ENCODE results near the gene GTF2H4.
A peak's percentile ranks its signal among the peaks of the same experiment; 100 is the strongest.
"Not testable (repeated sequence)": the region's sequence is repeated elsewhere in the genome, so short reads cannot be mapped to it uniquely, and the experiment has no call there.

The GTF2H4 gene

DNA sequence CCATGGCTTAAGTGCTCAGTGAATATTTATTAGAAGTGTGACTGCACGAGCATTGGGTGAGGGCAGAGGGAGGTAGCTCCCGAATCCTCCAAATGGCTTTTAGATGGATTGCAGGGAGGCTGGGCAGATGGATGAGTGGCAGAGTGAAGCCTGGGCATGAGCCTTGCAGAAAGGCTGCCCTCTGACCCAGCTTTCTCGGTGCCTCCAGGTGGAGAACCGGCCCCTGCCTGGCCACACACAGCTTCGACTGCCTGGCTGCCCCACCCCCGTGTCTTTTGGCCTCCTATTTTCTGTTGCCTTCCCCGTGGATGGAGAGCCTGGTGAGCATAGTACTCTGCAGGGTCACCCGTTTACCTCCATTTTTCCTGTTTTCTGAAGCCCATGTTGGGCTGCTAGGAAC lies 9.5 kb downstream of the GTF2H4 start:
- H4K20me1 ChIP-seq: peaks cover 0 to 18% (median 0%) of the 10 kb centered on the region in 11 experiments; a peak in 3 of 22 replicates
- H3K4me2 ChIP-seq: no peak overlapping the region
- peak overlapping the region in 7 of 11 experiments; percentile 4 to 55 (median 16); a peak in 4 of 22 replicates for H3K9ac ChIP-seq
- TF ChIP-seq Cebpa-rat (IDR thresholded peaks at IDR 0.05): no peak
- peaks cover 62 to 79% (median 74%) of the 10 kb centered on the region in 11 experiments for H3K36me3 ChIP-seq
- peaks cover 17 to 26% (median 22%) of the 10 kb centered on the region in 10 experiments for H3K4me1 ChIP-seq
- H3K27me3 ChIP-seq: no peaks in the 10 kb centered on the region
- no peaks in the 10 kb centered on the region for H3K9me3 ChIP-seq (replicated peaks in 1 of 11)
- no peak overlapping the region for H3K4me3 ChIP-seq
- H3K27ac ChIP-seq: no peak overlapping the region

GRCh38 chr6:30918670-30919069 lies 10.7 kb downstream of the GTF2H4 start:
- Histone ChIP-seq H3K27me3 (no peaks in the 10 kb centered on the region), H3K4me2 (no peak overlapping the region), H3K36me3 (peaks cover 72 to 81% (median 76%) of the 10 kb centered on the region in 11 experiments), H4K20me1 (peaks cover 0 to 29% (median 0%) of the 10 kb centered on the region in 11 experiments; a peak in 3 of 22 replicates), H3K4me3 (no peak overlapping the region), H3K27ac (no peak overlapping the region), H3K9me3 (replicated peaks in 1 of 11) (no peaks in the 10 kb centered on the region), H3K4me1 (peaks cover 14 to 20% (median 17%) of the 10 kb centered on the region in 10 experiments), H3K9ac (peak overlapping the region in 2 of 11 experiments; percentile 3 to 44; a peak in 2 of 22 replicates)
- TF ChIP-seq Cebpa-rat (IDR thresholded peaks at IDR 0.05): no peak

GRCh38 chr6:30922447-30922852 lies 14.4 kb downstream of the GTF2H4 start:
- Histone ChIP-seq H3K27ac (no peak overlapping the region), H3K4me2 (no peak overlapping the region), H3K4me1 (no peaks in the 10 kb centered on the region), H3K27me3 (no peaks in the 10 kb centered on the region), H3K9me3 (replicated peaks in 1 of 11) (no peaks in the 10 kb centered on the region), H3K9ac (no peak overlapping the region), H3K36me3 (peaks cover 92 to 100% (median 99%) of the 10 kb centered on the region in 11 experiments), H4K20me1 (peaks cover 0 to 31% (median 0%) of the 10 kb centered on the region in 11 experiments; a peak in 4 of 22 replicates), H3K4me3 (no peak overlapping the region)
- TF ChIP-seq Cebpa-rat (IDR thresholded peaks at IDR 0.05): no peak

DNA sequence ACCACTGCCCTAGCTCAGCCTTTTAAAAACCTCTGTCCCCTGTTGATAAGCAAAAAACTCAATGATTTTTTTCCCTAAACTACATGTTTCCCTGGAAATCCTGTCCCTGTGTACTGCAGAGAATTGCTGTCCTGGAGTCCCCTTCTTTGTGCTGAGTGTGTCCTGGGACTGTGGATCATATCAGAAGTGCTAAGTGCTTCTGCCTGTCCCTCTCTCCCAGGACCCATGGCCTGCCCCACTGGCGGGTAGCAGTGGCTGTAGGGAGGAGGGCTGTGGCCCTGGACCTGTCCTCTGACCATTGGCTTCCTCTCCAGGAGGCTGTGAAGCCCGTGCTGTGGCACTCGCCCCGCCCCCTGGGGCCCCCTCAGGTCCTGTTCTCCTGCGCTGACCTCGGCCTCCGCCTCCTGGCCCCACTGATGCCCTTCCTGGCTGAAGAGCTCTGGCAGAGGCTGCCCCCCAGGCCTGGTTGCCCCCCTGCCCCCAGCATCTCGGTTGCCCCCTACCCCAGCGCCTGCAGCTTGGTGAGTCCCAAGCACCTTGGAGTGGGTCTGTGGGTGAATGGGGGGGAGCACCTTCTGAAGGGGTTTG lies 16.1 kb downstream of the GTF2H4 start:
- Histone ChIP-seq H4K20me1 (peaks cover 0 to 31% (median 0%) of the 10 kb centered on the region in 11 experiments; a peak in 4 of 22 replicates), H3K36me3 (peaks cover 78 to 100% (median 99%) of the 10 kb centered on the region in 11 experiments), H3K9me3 (replicated peaks in 1 of 11) (peaks cover 11 to 17% (median 14%) of the 10 kb centered on the region in 11 experiments)
- not testable (repeated sequence) for H3K9ac ChIP-seq, H3K27me3 ChIP-seq, H3K4me1 ChIP-seq, H3K27ac ChIP-seq, H3K4me3 ChIP-seq, H3K4me2 ChIP-seq

DNA sequence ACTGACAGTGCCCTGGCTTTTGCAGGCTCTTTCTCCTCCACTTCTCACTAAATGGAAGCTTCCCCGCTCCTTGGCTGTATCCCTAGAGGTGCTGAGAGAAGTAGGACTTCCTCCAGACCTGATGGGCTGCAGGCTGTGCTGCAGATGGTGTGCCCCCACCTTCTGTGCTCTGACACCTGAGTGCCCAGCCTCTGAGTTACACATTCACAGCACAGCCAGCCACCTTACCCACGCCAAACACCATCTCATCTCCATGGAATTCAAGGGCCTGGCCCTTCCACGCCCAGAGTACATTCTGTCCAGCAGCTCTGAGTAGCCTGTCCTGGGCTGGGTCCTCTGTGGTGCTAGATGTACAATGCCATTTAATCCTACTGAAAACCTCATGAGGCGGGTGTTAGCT lies 18.6 kb downstream of the GTF2H4 start:
- TF ChIP-seq Cebpa-rat (IDR thresholded peaks at IDR 0.05): no peak
- Histone ChIP-seq H3K9me3 (replicated peaks in 1 of 11) (peaks cover 12 to 19% (median 15%) of the 10 kb centered on the region in 11 experiments), H3K27ac (no peak overlapping the region), H3K9ac (no peak overlapping the region), H3K27me3 (no peaks in the 10 kb centered on the region), H3K4me1 (no peaks in the 10 kb centered on the region), H3K36me3 (peaks cover 53 to 77% (median 73%) of the 10 kb centered on the region in 11 experiments), H3K4me2 (no peak overlapping the region), H3K4me3 (no peak overlapping the region), H4K20me1 (peaks cover 0 to 18% (median 0%) of the 10 kb centered on the region in 11 experiments; a peak in 4 of 22 replicates)

- Histone ChIP-seq H3K9me3 (replicated peaks in 1 of 11) (peaks cover 12 to 19% (median 15%) of the 10 kb centered on the region in 11 experiments), H4K20me1 (peaks cover 0 to 18% (median 0%) of the 10 kb centered on the region in 11 experiments; a peak in 4 of 22 replicates), H3K36me3 (peaks cover 48 to 72% (median 69%) of the 10 kb centered on the region in 11 experiments)
- H3K9ac ChIP-seq, H3K27ac ChIP-seq, H3K27me3 ChIP-seq, H3K4me2 ChIP-seq, H3K4me1 ChIP-seq, H3K4me3 ChIP-seq: not testable (repeated sequence)
These were observed 19.1 kb downstream of the GTF2H4 start for GRCh38 chr6:30927080-30927479.

DNA sequence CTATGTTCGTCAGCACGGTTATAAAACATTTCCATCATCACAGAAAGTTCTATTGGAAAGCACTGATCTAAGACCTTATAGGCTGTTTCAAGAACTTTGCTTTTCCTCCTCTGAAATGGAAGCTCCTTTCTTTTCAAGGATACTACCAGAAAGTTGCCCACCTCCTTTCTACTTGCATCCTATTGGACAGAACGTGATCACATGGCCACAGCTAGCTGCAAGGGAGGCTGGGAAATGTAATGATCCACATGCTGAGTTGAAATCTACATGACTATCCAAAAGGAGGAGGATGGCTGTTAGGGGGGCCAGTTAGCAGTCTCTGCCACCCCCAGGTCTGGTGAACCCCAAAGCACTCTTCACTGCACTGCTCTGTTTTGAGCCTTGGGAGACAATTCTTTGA lies 20.7 kb downstream of the GTF2H4 start:
- Histone ChIP-seq H3K27me3 (no peaks in the 10 kb centered on the region), H3K27ac (no peak overlapping the region), H4K20me1 (peaks cover 0 to 6% (median 0%) of the 10 kb centered on the region in 11 experiments; a peak in 4 of 22 replicates), H3K36me3 (peaks cover 32 to 56% (median 53%) of the 10 kb centered on the region in 11 experiments), H3K9ac (no peak overlapping the region), H3K4me1 (no peaks in the 10 kb centered on the region), H3K9me3 (replicated peaks in 1 of 11) (peaks cover 12 to 19% (median 15%) of the 10 kb centered on the region in 11 experiments), H3K4me2 (no peak overlapping the region), H3K4me3 (no peak overlapping the region)
- no peak for TF ChIP-seq Cebpa-rat (IDR thresholded peaks at IDR 0.05)

GRCh38 chr6:30930506-30930905 lies 22.5 kb downstream of the GTF2H4 start:
- no peak for TF ChIP-seq Cebpa-rat (IDR thresholded peaks at IDR 0.05)
- no peak overlapping the region for H3K4me3 ChIP-seq
- no peaks in the 10 kb centered on the region for H3K4me1 ChIP-seq
- H3K4me2 ChIP-seq: no peak overlapping the region
- H3K27ac ChIP-seq: no peak overlapping the region
- peaks cover 0 to under 1% (median 0%) of the 10 kb centered on the region in 11 experiments; a peak in 2 of 22 replicates for H4K20me1 ChIP-seq
- no peaks in the 10 kb centered on the region for H3K27me3 ChIP-seq
- H3K9me3 ChIP-seq (replicated peaks in 1 of 11): peaks cover 12 to 19% (median 15%) of the 10 kb centered on the region in 11 experiments
- H3K9ac ChIP-seq: no peak overlapping the region
- peaks cover 16 to 38% (median 37%) of the 10 kb centered on the region in 11 experiments for H3K36me3 ChIP-seq

DNA sequence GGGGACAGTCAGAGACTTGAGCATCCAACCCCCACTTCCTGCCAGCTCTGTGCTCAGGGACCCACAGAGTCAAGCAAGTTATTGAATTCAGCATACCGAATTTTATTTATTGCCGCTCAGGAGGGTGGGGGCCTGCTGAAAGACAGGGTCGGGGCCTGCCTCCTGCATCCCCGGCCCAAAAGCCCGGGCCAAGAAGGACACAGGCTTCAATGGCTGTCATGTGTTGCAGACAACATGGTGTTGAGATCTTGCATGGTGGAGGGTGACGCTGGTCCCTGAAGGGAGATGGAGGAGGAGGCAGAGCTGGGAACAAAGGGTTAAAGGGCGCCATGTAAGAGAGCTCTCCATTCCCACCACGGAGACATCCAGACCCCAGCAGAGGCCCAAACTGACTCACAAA lies 23.3 kb downstream of the GTF2H4 start:
- no peak for TF ChIP-seq Cebpa-rat (IDR thresholded peaks at IDR 0.05)

More for the DNA sequence above, 23.3 kb downstream of the GTF2H4 start:
- H3K36me3 ChIP-seq: peaks cover 9 to 30% (median 29%) of the 10 kb centered on the region in 11 experiments
- no peak overlapping the region for H3K4me3 ChIP-seq
- H3K4me2 ChIP-seq: no peak overlapping the region
- no peak overlapping the region for H3K9ac ChIP-seq
- H3K27ac ChIP-seq: no peak overlapping the region
- H4K20me1 ChIP-seq: no peaks in the 10 kb centered on the region
- peaks cover 12 to 19% (median 15%) of the 10 kb centered on the region in 11 experiments for H3K9me3 ChIP-seq (replicated peaks in 1 of 11)
- H3K4me1 ChIP-seq: no peaks in the 10 kb centered on the region
- H3K27me3 ChIP-seq: no peaks in the 10 kb centered on the region

Measured in BLaER1 treated with 17β-estradiol and CSF1 and Interleukin-3, amounts not matched to agents 10 nM and 100 nM (cell line).